NCI-H510A treated with DMSO at 0.1 percent for 48 hours (cell line): Measurements from ENCODE around the gene CCDC47.

Experiments
- DNase-seq: peaks from one replicate; lab custom pipeline; 2025; lab: John Stamatoyannopoulos, UW

The CCDC47 gene

GRCh38 chr17:63698381-63698885 is 75.0 kb downstream of the CCDC47 start:
- no peak for DNase-seq

GRCh38 chr17:63697341-63698286 is 75.8 kb downstream of the CCDC47 start:
- peak; percentile 45 for DNase-seq

- DNase-seq, result peak; percentile 12
These were observed 76.9 kb downstream of the CCDC47 start for GRCh38 chr17:63696381-63696961.

- no peak for DNase-seq
These were observed 77.5 kb downstream of the CCDC47 start for GRCh38 chr17:63695889-63696288.
